H1 (cell line): Measurements from ENCODE around the gene SLC39A11. TPM values are rescaled to one million over a fixed set of nuclear protein-coding genes. Genes with fewer than 3 reads are reported as not detected.

Experiments
- CTCF ChIA-PET: fragments of 300-600 bp; sonication (Branson Sonifier 250); formaldehyde crosslinking; loops from one replicate; lab custom pipeline; 2021; ENCODE audit not compliant: partially characterized antibody; lab: Charles Lee
- POLR2A ChIA-PET: fragments of 300-600 bp; sonication (Branson Sonifier 250); formaldehyde crosslinking; loops from one replicate; lab custom pipeline; 2021; ENCODE audit warnings: inconsistent platforms; ENCODE audit not compliant: partially characterized antibody; lab: Charles Lee
- DNase-seq, 2 experiments: peaks; one replicate each; pipeline versions ENCODE4 v3.0.0 to v3.0.0-alpha.2; 2010 to 2022; ENCODE audit warnings: low spot score in 2 of 2, low read depth in 1 of 2, mixed read lengths in 1 of 2
- FAIRE-seq: peaks from 2 replicates; lab custom pipeline; 2011; peaks lifted over from hg19 to GRCh38; lab: Jason Lieb, UNC
- H2AFZ ChIP-seq: 2 replicates; pipeline ENCODE4 v1.8.1; 2012; ENCODE audit warnings: low read length, inconsistent platforms
- H2AK5ac ChIP-seq: 2 replicates; pipeline ENCODE4 v1.6.1; 2013; ENCODE audit warnings: low read depth, low read length
- H2BK120ac ChIP-seq: replicated peaks from 2 replicates; pipeline ENCODE3; 2013; ENCODE audit warnings: low read depth, low read length, inconsistent platforms
- H2BK12ac ChIP-seq: 2 replicates; pipeline ENCODE4 v1.6.1; 2013; ENCODE audit warnings: low read depth, low read length
- H2BK15ac ChIP-seq: 2 replicates; pipeline ENCODE4 v1.6.1; 2013; ENCODE audit warnings: low read length
- H2BK20ac ChIP-seq: 2 replicates; pipeline ENCODE4 v1.6.1; 2013; ENCODE audit warnings: low read length
- H2BK5ac ChIP-seq: 2 replicates; pipeline ENCODE4 v1.6.1; 2013; ENCODE audit warnings: low read depth, low read length
- H3K14ac ChIP-seq: 2 replicates; pipeline ENCODE4 v1.6.1; 2013; ENCODE audit warnings: inconsistent platforms; ENCODE audit not compliant: insufficient read length
- H3K18ac ChIP-seq: 2 replicates; pipeline ENCODE4 v1.6.1; 2013; ENCODE audit warnings: low read length; ENCODE audit errors: extremely low read depth
- H3K23ac ChIP-seq: 2 replicates; pipeline ENCODE4 v1.6.1; 2013; ENCODE audit warnings: inconsistent platforms; ENCODE audit not compliant: insufficient read length
- H3K23me2 ChIP-seq: 2 replicates; pipeline ENCODE4 v1.6.1; 2013; ENCODE audit warnings: low read depth, low read length
- H3K27ac ChIP-seq: 2 replicates; pipeline ENCODE4 v1.6.1; 2011; ENCODE audit warnings: low read depth, low read length, inconsistent platforms
- H3K27me3 ChIP-seq, 4 experiments: replicated peaks in 1 of 4; 1 replicate in 1 of 4; 2 replicates in 3 of 4; pipeline versions ENCODE4 v1.6.1 to v1.8.1; 2011 to 2013; ENCODE audit warnings: low read length in 3 of 4, mild to moderate bottlenecking in 3 of 4, inconsistent platforms in 2 of 4, mixed read lengths in 2 of 4, moderate library complexity in 1 of 4; ENCODE audit not compliant: control insufficient read depth in 3 of 4, insufficient read depth in 3 of 4; ENCODE audit errors: extremely low read depth in 1 of 4
- H3K36me3 ChIP-seq, 4 experiments: 2 replicates each; pipeline versions ENCODE4 v1.6.1 to v1.8.1; 2011 to 2013; ENCODE audit warnings: mild to moderate bottlenecking in 4 of 4, low read length in 3 of 4, moderate library complexity in 2 of 4, control low read depth in 1 of 4, inconsistent platforms in 1 of 4; ENCODE audit not compliant: insufficient read depth in 4 of 4, control insufficient read depth in 2 of 4
- H3K4ac ChIP-seq: replicated peaks from 2 replicates; pipeline ENCODE3; 2013; ENCODE audit warnings: low read length, low read depth, mixed read lengths, inconsistent platforms; ENCODE audit not compliant: insufficient read length
- H3K4me1 ChIP-seq, 4 experiments: replicated peaks in 1 of 4; 1 replicate in 1 of 4; 2 replicates in 3 of 4; pipeline versions ENCODE4 v1.6.1 to v1.8.1; 2011 to 2013; ENCODE audit warnings: low read length in 3 of 4, inconsistent platforms in 2 of 4, mixed read lengths in 1 of 4; ENCODE audit not compliant: insufficient read depth in 4 of 4, control insufficient read depth in 3 of 4
- H3K4me2 ChIP-seq, 2 experiments: 2 replicates each; pipeline versions ENCODE4 v1.6.1 to v1.8.1; 2011 to 2013; ENCODE audit warnings: low read depth in 2 of 2, low read length in 2 of 2, control low read depth in 1 of 2, inconsistent platforms in 1 of 2, mild to moderate bottlenecking in 1 of 2; ENCODE audit not compliant: insufficient read depth in 1 of 2
- H3K4me3 ChIP-seq, 4 experiments: fragments of 200-600, 300-600 bp in 1 of 4; sonication (generic), shearing (Covaris generic), sonication (Bioruptor Twin) in 1 of 4; 2 replicates each; pipeline versions ENCODE4 v1.5.1 to v1.8.1; 2011 to 2016; ENCODE audit warnings: low read length in 4 of 4, low read depth in 3 of 4, control low read depth in 2 of 4, inconsistent platforms in 2 of 4, mild to moderate bottlenecking in 2 of 4, mixed read lengths in 1 of 4, moderate library complexity in 1 of 4; ENCODE audit not compliant: insufficient read depth in 2 of 4; ENCODE audit errors: extremely low read depth in 1 of 4
- H3K56ac ChIP-seq: replicated peaks from 2 replicates; pipeline ENCODE3; 2013; ENCODE audit warnings: low read depth, mild to moderate bottlenecking, mixed read lengths, low read length, inconsistent platforms; ENCODE audit not compliant: insufficient read length
- H3K79me1 ChIP-seq: 2 replicates; pipeline ENCODE4 v1.6.1; 2013; ENCODE audit warnings: low read depth, low read length, control low read depth
- H3K79me2 ChIP-seq, 2 experiments: 2 replicates each; pipeline versions ENCODE4 v1.6.1 to v1.8.1; 2012 to 2013; ENCODE audit warnings: low read length in 2 of 2, mild to moderate bottlenecking in 2 of 2, inconsistent platforms in 1 of 2; ENCODE audit not compliant: insufficient read depth in 2 of 2, control insufficient read depth in 1 of 2
- H3K9ac ChIP-seq, 4 experiments: replicated peaks in 1 of 4; 1 replicate in 1 of 4; 2 replicates in 3 of 4; pipeline versions ENCODE4 v1.6.1 to v1.8.1; 2011 to 2013; ENCODE audit warnings: low read depth in 3 of 4, low read length in 3 of 4, control low read depth in 2 of 4, mild to moderate bottlenecking in 2 of 4, moderate library complexity in 2 of 4, inconsistent platforms in 1 of 4; ENCODE audit errors: extremely low read depth in 1 of 4
- H3K9me3 ChIP-seq, 2 experiments: 2 replicates each; pipeline versions ENCODE4 v1.6.1 to v1.8.1; 2012 to 2013; ENCODE audit warnings: mild to moderate bottlenecking in 2 of 2, moderate library complexity in 2 of 2, control low read depth in 1 of 2, inconsistent platforms in 1 of 2, low read depth in 1 of 2, low read length in 1 of 2, mixed read lengths in 1 of 2; ENCODE audit not compliant: insufficient read depth in 2 of 2
- H4K20me1 ChIP-seq, 2 experiments: replicated peaks in 1 of 2; 2 replicates each; pipeline versions ENCODE3 to v1.8.1; 2011 to 2013; ENCODE audit warnings: inconsistent platforms in 2 of 2, low read length in 2 of 2, mild to moderate bottlenecking in 1 of 2; ENCODE audit not compliant: insufficient read depth in 2 of 2, control insufficient read depth in 1 of 2
- H4K5ac ChIP-seq: 2 replicates; pipeline ENCODE4 v1.6.1; 2013; ENCODE audit warnings: low read length, low read depth, mixed read lengths, inconsistent platforms; ENCODE audit not compliant: insufficient read length
- H4K8ac ChIP-seq: 2 replicates; pipeline ENCODE4 v1.8.0; 2013; ENCODE audit warnings: mild to moderate bottlenecking, moderate library complexity, low read length, inconsistent platforms; ENCODE audit not compliant: insufficient read depth; ENCODE audit errors: extremely low read depth
- H4K91ac ChIP-seq: replicated peaks from 2 replicates; pipeline ENCODE3; 2013; ENCODE audit warnings: low read length, mixed read lengths, inconsistent platforms; ENCODE audit not compliant: insufficient read length
- BRCA1 ChIP-seq: IDR thresholded peaks from 2 replicates; pipeline ENCODE4 v1.6.1; 2012; ENCODE audit warnings: low read depth, low read length, improper control_type of control experiment
- JUND ChIP-seq: IDR thresholded peaks from 2 replicates; pipeline ENCODE4 v1.6.1; 2011; ENCODE audit warnings: mild to moderate bottlenecking, improper control_type of control experiment, low read length
- MAFK ChIP-seq: IDR thresholded peaks from 2 replicates; pipeline ENCODE4 v1.6.1; 2012; ENCODE audit warnings: low read depth, mild to moderate bottlenecking, improper control_type of control experiment, low read length
- POLR2A ChIP-seq, 2 experiments: IDR thresholded peaks; 1 replicate in 1 of 2; 2 replicates in 1 of 2; pipeline ENCODE4 v1.6.1; 2011; ENCODE audit warnings: low read depth in 2 of 2, low read length in 2 of 2, mild to moderate bottlenecking in 2 of 2; ENCODE audit errors: control extremely low read depth in 1 of 2
- SIX5 ChIP-seq: IDR thresholded peaks from 2 replicates; pipeline ENCODE4 v1.6.1; 2011; ENCODE audit warnings: mild to moderate bottlenecking, low read depth, low read length
- SP1 ChIP-seq: IDR thresholded peaks from 2 replicates; pipeline ENCODE4 v1.6.1; 2011; ENCODE audit warnings: low read depth, low read length
- TEAD4 ChIP-seq: IDR thresholded peaks from 2 replicates; pipeline ENCODE4 v1.6.1; 2012; ENCODE audit warnings: low read depth, low read length, inconsistent platforms, mixed read lengths
- WGBS, 2 experiments: shearing (Covaris generic) in 1 of 2; methylation state at CpG; one replicate each; pipeline versions ENCODE4 v1.1.6 to v1.1.7; 2013 to 2015; ENCODE audit warnings: low lambda C conversion rate in 2 of 2, mixed read lengths in 2 of 2, inconsistent platforms in 1 of 2, low coverage in 1 of 2, missing lambda C conversion rate in 1 of 2; ENCODE audit not compliant: insufficient replicate concordance in 2 of 2, insufficient coverage in 1 of 2, insufficient read length in 1 of 2; ENCODE audit errors: extremely low coverage in 1 of 2, missing lambda C conversion rate in 1 of 2; 5-methylcytosine and 5-hydroxymethylcytosine counted together
- polyA plus RNA-seq, 7 experiments: library from polyadenylated mRNA; depleted of rRNA in 3 of 7; stranded (reverse) in 5 of 7; unstranded in 2 of 7; fragments of >200 nt in 5 of 7; fragments of 200-250 nt in 2 of 7; gene quantifications; 1 replicate in 5 of 7; 2 replicates in 1 of 7; 4 replicates in 1 of 7; pipeline versions ENCODE4 v1.2.1 to v1.2.3, GENCODE V29; 2011 to 2013; ENCODE audit warnings: missing spikeins in 2 of 7, mixed read lengths in 2 of 7
- total RNA-seq: library from RNA; stranded (reverse); fragmentation: NEBNext Ultra II Directional; extraction: Animal tissue kit (Norgen Biotek cat#: 25700); gene quantifications from 2 replicates; pipeline ENCODE4 v1.2.1, GENCODE V29; 2021

The SLC39A11 gene
- total and polyA plus RNA-seq, 2 of the 8 experiments (the other 6 are each of a cell fraction or from before 2014, with no cell fraction given) = 12.2 to 19.6 TPM

DNA sequence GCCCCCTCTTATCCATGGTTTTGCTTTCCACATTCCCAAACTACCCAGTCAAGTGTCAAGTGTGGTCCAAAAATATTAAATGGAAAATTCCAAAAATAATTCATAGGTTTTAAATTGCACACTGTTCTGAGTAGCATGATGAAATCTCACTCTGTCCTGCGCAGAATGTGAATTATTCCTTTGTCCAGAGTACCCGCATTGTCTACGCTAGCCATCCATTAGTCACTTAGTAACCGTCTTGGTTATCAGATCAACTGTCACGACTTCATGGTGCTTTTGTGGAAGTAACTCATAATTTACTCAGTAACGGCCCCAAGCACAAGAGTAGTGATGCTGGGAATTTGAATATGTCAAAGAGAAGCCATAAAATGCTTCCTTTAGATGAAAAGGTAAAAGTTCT lies 94.9 kb downstream of the SLC39A11 start:
- Histone ChIP-seq H3K79me1 (no peaks in the 10 kb centered on the region), H2BK5ac (no peak overlapping the region), H3K23ac (no peak overlapping the region), H4K8ac (no peak overlapping the region), H3K4me3 (no peak overlapping the region), H2AFZ (no peak overlapping the region), H4K5ac (no peak overlapping the region), H3K4me2 (no peak overlapping the region), H2BK20ac (no peak overlapping the region), H3K79me2 (no peaks in the 10 kb centered on the region), H3K27ac (no peak overlapping the region), H2BK12ac (no peak overlapping the region), H3K56ac (no peak overlapping the region), H4K20me1 (no peaks in the 10 kb centered on the region), H3K36me3 (no peaks in the 10 kb centered on the region), H3K4ac (no peak overlapping the region), H3K27me3 (no peaks in the 10 kb centered on the region), H3K23me2 (no peaks in the 10 kb centered on the region), H4K91ac (no peak overlapping the region), H3K4me1 (no peaks in the 10 kb centered on the region), H2AK5ac (no peak overlapping the region), H3K18ac (no peak overlapping the region), H3K9me3 (peaks cover 0 to 3% of the 10 kb centered on the region in 2 experiments; a peak in 2 of 4 replicates), H3K14ac (no peak overlapping the region), H3K9ac (no peak overlapping the region), H2BK120ac (no peak overlapping the region), H2BK15ac (no peak overlapping the region)
- DNase-seq (no peak), FAIRE-seq (no peak)
- CTCF ChIA-PET = interaction anchor here (1.8 kb wide), 1 partner anchor 11 kb away, joined by 5 read pairs; no protein-coding TSS in a partner anchor
- POLR2A ChIA-PET = no interaction called here
- WGBS, 2 experiments = 91% methylated on average over 6 of the region's 6 CpGs; no CpG with 5 or more reads in 1 of the 2 experiments
- TF ChIP-seq TEAD4 (no peak), POLR2A (IDR thresholded peaks at IDR 0.05; ENCODE audit: control extremely low read depth in 1 of 2, low read depth in 2 of 2, low read length in 2 of 2) (no peak), BRCA1 (no peak), MAFK (no peak), SP1 (no peak), JUND (no peak), SIX5 (no peak)
